ENCODE measurements around the gene PKD2L2. TPM values are rescaled to one million over a fixed set of nuclear protein-coding genes. Genes with fewer than 3 reads are reported as not detected.

Gene PKD2L2
- total RNA-seq, 1 experiment from 2014 or later, result not detected

- Mint-ChIP-seq H3K4me1 (ENCODE audit: insufficient read depth, unreplicated experiment) (no peaks in the 10 kb centered on the region), H3K27me3 (ENCODE audit: insufficient read depth, unreplicated experiment) (no peaks in the 10 kb centered on the region), H3K27ac (ENCODE audit: low read depth, unreplicated experiment) (no peak overlapping the region), H3K36me3 (ENCODE audit: insufficient read depth, unreplicated experiment) (peaks cover 4% of the 10 kb centered on the region), H3K4me3 (ENCODE audit: unreplicated experiment) (no peak overlapping the region), H3K9me3 (ENCODE audit: unreplicated experiment) (no peaks in the 10 kb centered on the region)
- POLR2A ChIA-PET, result no interaction called here
- no TSS peak for BruUV-seq (replicated peaks)
- no peak for TF ChIP-seq CTCF (IDR thresholded peaks at IDR 0.05; ENCODE audit: unreplicated experiment)
- CTCF ChIA-PET, result interaction anchor here (0.8 kb wide), 1 partner anchor 171 kb away, joined by 4 read pairs; no protein-coding TSS in a partner anchor
- intact Hi-C loops (cut with micrococcal nuclease), result no loop called here
- DNase-seq (ENCODE audit: unreplicated experiment), result no peak
These were observed 34.6 kb downstream of the PKD2L2 start for GRCh38 chr5:137923856-137924255.

- H3K9me3 Mint-ChIP-seq (ENCODE audit: unreplicated experiment), result no peaks in the 10 kb centered on the region
- no peak overlapping the region for H3K27ac Mint-ChIP-seq (ENCODE audit: low read depth, unreplicated experiment)
- no peaks in the 10 kb centered on the region for H3K27me3 Mint-ChIP-seq (ENCODE audit: insufficient read depth, unreplicated experiment)
- CTCF ChIA-PET, result interaction anchor here (1.6 kb wide), 1 partner anchor 154 kb away, joined by 4 read pairs; no protein-coding TSS in a partner anchor
- no TSS peak for BruUV-seq (replicated peaks)
- no peaks in the 10 kb centered on the region for H3K4me1 Mint-ChIP-seq (ENCODE audit: insufficient read depth, unreplicated experiment)
- no peak for DNase-seq (ENCODE audit: unreplicated experiment)
- no peak for TF ChIP-seq CTCF (IDR thresholded peaks at IDR 0.05; ENCODE audit: unreplicated experiment)
- H3K36me3 Mint-ChIP-seq (ENCODE audit: insufficient read depth, unreplicated experiment), result peaks cover 27% of the 10 kb centered on the region
- POLR2A ChIA-PET, result interaction anchor here (0.9 kb wide), 1 partner anchor 42 kb away, joined by 3 read pairs; no protein-coding TSS in a partner anchor
- intact Hi-C loops (cut with micrococcal nuclease), result no loop called here
- H3K4me3 Mint-ChIP-seq (ENCODE audit: unreplicated experiment), result no peak overlapping the region
These were observed 43.5 kb downstream of the PKD2L2 start for GRCh38 chr5:137932800-137933199.

- no peak for DNase-seq (ENCODE audit: unreplicated experiment)
- no peak overlapping the region for H3K27ac Mint-ChIP-seq (ENCODE audit: low read depth, unreplicated experiment)
- ChIA-PET POLR2A (interaction anchor here (0.9 kb wide), 1 partner anchor 43 kb away, joined by 3 read pairs; no protein-coding TSS in a partner anchor), CTCF (interaction anchor here (0.6 to 1.6 kb wide), 2 partner anchors 155 to 417 kb away, joined by 3 to 4 read pairs; no protein-coding TSS in a partner anchor)
- TF ChIP-seq CTCF (IDR thresholded peaks at IDR 0.05; ENCODE audit: unreplicated experiment), result no peak
- no peaks in the 10 kb centered on the region for H3K4me1 Mint-ChIP-seq (ENCODE audit: insufficient read depth, unreplicated experiment)
- H3K27me3 Mint-ChIP-seq (ENCODE audit: insufficient read depth, unreplicated experiment), result no peaks in the 10 kb centered on the region
- no peak overlapping the region for H3K4me3 Mint-ChIP-seq (ENCODE audit: unreplicated experiment)
- H3K36me3 Mint-ChIP-seq (ENCODE audit: insufficient read depth, unreplicated experiment), result peaks cover 34% of the 10 kb centered on the region
- intact Hi-C loops (cut with micrococcal nuclease), result no loop called here
- no TSS peak for BruUV-seq (replicated peaks)
- H3K9me3 Mint-ChIP-seq (ENCODE audit: unreplicated experiment), result no peaks in the 10 kb centered on the region
These were observed 44.2 kb downstream of the PKD2L2 start for GRCh38 chr5:137933491-137933911.

- CTCF ChIA-PET, result interaction anchor here (0.6 to 1.4 kb wide), 2 partner anchors 9 to 20 kb away, joined by 4 to 5 read pairs; no protein-coding TSS in a partner anchor
- BruUV-seq (replicated peaks), result no TSS peak
- DNase-seq (ENCODE audit: unreplicated experiment), result no peak
- H3K36me3 Mint-ChIP-seq (ENCODE audit: insufficient read depth, unreplicated experiment), result peaks cover 45% of the 10 kb centered on the region
- TF ChIP-seq CTCF (IDR thresholded peaks at IDR 0.05; ENCODE audit: unreplicated experiment), result no peak
- H3K27ac Mint-ChIP-seq (ENCODE audit: low read depth, unreplicated experiment), result no peak overlapping the region
- POLR2A ChIA-PET, result interaction anchor here (0.6 to 1.3 kb wide), 4 partner anchors 10 to 165 kb away, joined by 3 to 4 read pairs (median 4); no protein-coding TSS in a partner anchor
- no peaks in the 10 kb centered on the region for H3K27me3 Mint-ChIP-seq (ENCODE audit: insufficient read depth, unreplicated experiment)
- no peak overlapping the region for H3K4me3 Mint-ChIP-seq (ENCODE audit: unreplicated experiment)
- H3K9me3 Mint-ChIP-seq (ENCODE audit: unreplicated experiment), result no peaks in the 10 kb centered on the region
- intact Hi-C loops (cut with micrococcal nuclease), result no loop called here
- no peaks in the 10 kb centered on the region for H3K4me1 Mint-ChIP-seq (ENCODE audit: insufficient read depth, unreplicated experiment)
These were observed 45.9 kb downstream of the PKD2L2 start for GRCh38 chr5:137935190-137935589.

Data from MCF 10A (cell line).